Measurements from ENCODE around the gene TRAPPC6A. TPM values are rescaled to one million over a fixed set of nuclear protein-coding genes. Genes with fewer than 3 reads are reported as not detected.

The TRAPPC6A gene
- total and polyA plus RNA-seq, 9 of the 15 experiments (the other 6 are each of a cell fraction or from before 2014, with no cell fraction given): 0.82 to 23.6 (median 11.6) TPM

DNA sequence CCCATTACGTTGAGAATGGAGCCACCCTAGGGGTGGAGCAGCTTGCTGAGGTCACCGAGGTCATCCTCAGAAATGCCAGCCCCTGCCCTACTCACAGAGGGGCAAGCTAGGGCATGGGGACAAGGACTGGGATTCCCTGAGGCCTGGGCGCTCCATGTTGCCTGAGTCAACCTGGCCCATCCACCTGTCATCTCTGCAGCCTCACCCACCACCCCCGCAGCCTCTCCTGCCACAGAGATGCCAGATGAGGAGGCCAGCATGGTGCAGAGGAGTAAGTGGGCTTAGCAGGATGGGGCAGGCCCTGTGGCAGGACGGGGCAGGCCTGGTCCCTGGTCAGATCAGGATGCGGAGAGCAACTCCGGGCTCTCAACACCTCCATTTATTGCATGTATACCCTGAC lies 26.7 kb downstream of the TRAPPC6A start:
- POLR2A ChIA-PET: interaction anchor here (0.6 kb wide), 1 partner anchor 649 kb away, joined by 4 read pairs; no protein-coding TSS in a partner anchor
- H3K4me1 ChIP-seq (replicated peaks in 1 of 2; ENCODE audit: control insufficient read depth in 2 of 2, insufficient read depth in 2 of 2, low read length in 2 of 2): peaks cover 15 to 66% of the 10 kb centered on the region in 2 experiments
- H3K9ac ChIP-seq (ENCODE audit: insufficient read depth in 1 of 2, low read depth in 2 of 2, low read length in 2 of 2): no peak overlapping the region; a peak in 1 of 4 replicates
- H3K27me3 ChIP-seq (ENCODE audit: control insufficient read depth in 2 of 2, insufficient read depth in 2 of 2, low read length in 2 of 2): no peaks in the 10 kb centered on the region
- H3K79me2 ChIP-seq (ENCODE audit: control insufficient read depth, insufficient read depth, low read length): no peaks in the 10 kb centered on the region
- peaks cover 8% of the 10 kb centered on the region for H4K20me1 ChIP-seq (replicated peaks; ENCODE audit: control insufficient read depth, insufficient read depth, low read length)
- intact Hi-C loops (cut with micrococcal nuclease) (no loop called here), in situ Hi-C loops (cut with MboI) (no loop called here)
- BruUV-seq (replicated peaks): no TSS peak
- peaks cover 8% of the 10 kb centered on the region; the same call in 1 of the 3 replicates for H3K36me3 ChIP-seq (ENCODE audit: control insufficient read depth, insufficient read depth, low read length)
- no peak overlapping the region for H3K27ac ChIP-seq (ENCODE audit: extremely low read depth, low read depth, low read length)
- ATAC-seq: no peak
- no peak overlapping the region for H3K4me3 ChIP-seq
- 73% methylated on average over 5 of the region's 7 CpGs for WGBS (ENCODE audit: insufficient coverage, low coverage, missing lambda C conversion rate)
- no peaks in the 10 kb centered on the region for H3K9me3 ChIP-seq (replicated peaks; ENCODE audit: control insufficient read depth, insufficient read depth, low read depth, low read length)
- no peak overlapping the region for H3K4me2 ChIP-seq (ENCODE audit: insufficient read depth, low read length)
- FAIRE-seq: no peak
- CTCF ChIA-PET (ENCODE audit: low intra/inter-chr PET ratio): no interaction called here
- no peak overlapping the region for H2AFZ ChIP-seq (ENCODE audit: low read depth, low read length)
- H3K9me1 ChIP-seq (ENCODE audit: control insufficient read depth, insufficient read depth, low read length): peaks cover 5% of the 10 kb centered on the region
- no peak for DNase-seq (ENCODE audit: extremely low read depth in 1 of 4, low spot score in 3 of 4)
- TF ChIP-seq KDM5B (IDR thresholded peaks at IDR 0.05; ENCODE audit: insufficient replicate concordance, low read depth, low read length) (no peak), ELF4 (CRISPR knock-in tag; IDR thresholded peaks at IDR 0.05) (no peak), ZKSCAN8 (CRISPR knock-in tag; IDR thresholded peaks at IDR 0.05) (no peak), PML (IDR thresholded peaks at IDR 0.05; ENCODE audit: low read length) (no peak), ELF1 (tag; IDR thresholded peaks at IDR 0.05) (no peak), RBM22 (IDR thresholded peaks at IDR 0.05; ENCODE audit: low read depth, low read length, poor library complexity, severe bottlenecking) (no peak), ZNF696 (CRISPR knock-in tag; conservative IDR thresholded peaks at IDR 0.05) (no peak), ZNF384 (IDR thresholded peaks at IDR 0.05; ENCODE audit: low read depth, low read length) (no peak), XRCC5 (IDR thresholded peaks at IDR 0.05; ENCODE audit: low read depth, low read length) (no peak), KLF13 (tag; IDR thresholded peaks at IDR 0.05; ENCODE audit: borderline replicate concordance, low read depth) (no peak), ATF1 (CRISPR knock-in tag; IDR thresholded peaks at IDR 0.05) (no peak), ATF1 (tag; IDR thresholded peaks at IDR 0.05) (no peak), SMAD1 (IDR thresholded peaks at IDR 0.05; ENCODE audit: low read depth, low read length, partially characterized antibody) (no peak)
- TF ChIP-seq, protein P1, sequence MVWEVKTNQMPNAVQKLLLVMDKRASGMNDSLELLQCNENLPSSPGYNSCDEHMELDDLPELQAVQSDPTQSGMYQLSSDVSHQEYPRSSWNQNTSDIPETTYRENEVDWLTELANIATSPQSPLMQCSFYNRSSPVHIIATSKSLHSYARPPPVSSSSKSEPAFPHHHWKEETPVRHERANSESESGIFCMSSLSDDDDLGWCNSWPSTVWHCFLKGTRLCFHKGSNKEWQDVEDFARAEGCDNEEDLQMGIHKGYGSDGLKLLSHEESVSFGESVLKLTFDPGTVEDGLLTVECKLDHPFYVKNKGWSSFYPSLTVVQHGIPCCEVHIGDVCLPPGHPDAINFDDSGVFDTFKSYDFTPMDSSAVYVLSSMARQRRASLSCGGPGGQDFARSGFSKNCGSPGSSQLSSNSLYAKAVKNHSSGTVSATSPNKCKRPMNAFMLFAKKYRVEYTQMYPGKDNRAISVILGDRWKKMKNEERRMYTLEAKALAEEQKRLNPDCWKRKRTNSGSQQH (CRISPR knock-in tag; IDR thresholded peaks at IDR 0.05): no peak
- TF ChIP-seq, protein P2, sequence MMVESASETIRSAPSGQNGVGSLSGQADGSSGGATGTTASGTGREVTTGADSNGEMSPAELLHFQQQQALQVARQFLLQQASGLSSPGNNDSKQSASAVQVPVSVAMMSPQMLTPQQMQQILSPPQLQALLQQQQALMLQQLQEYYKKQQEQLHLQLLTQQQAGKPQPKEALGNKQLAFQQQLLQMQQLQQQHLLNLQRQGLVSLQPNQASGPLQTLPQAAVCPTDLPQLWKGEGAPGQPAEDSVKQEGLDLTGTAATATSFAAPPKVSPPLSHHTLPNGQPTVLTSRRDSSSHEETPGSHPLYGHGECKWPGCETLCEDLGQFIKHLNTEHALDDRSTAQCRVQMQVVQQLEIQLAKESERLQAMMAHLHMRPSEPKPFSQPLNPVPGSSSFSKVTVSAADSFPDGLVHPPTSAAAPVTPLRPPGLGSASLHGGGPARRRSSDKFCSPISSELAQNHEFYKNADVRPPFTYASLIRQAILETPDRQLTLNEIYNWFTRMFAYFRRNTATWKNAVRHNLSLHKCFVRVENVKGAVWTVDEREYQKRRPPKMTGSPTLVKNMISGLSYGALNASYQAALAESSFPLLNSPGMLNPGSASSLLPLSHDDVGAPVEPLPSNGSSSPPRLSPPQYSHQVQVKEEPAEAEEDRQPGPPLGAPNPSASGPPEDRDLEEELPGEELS (CRISPR knock-in tag; IDR thresholded peaks at IDR 0.05; ENCODE audit: borderline replicate concordance): no peak
- TF ChIP-seq, protein P3, sequence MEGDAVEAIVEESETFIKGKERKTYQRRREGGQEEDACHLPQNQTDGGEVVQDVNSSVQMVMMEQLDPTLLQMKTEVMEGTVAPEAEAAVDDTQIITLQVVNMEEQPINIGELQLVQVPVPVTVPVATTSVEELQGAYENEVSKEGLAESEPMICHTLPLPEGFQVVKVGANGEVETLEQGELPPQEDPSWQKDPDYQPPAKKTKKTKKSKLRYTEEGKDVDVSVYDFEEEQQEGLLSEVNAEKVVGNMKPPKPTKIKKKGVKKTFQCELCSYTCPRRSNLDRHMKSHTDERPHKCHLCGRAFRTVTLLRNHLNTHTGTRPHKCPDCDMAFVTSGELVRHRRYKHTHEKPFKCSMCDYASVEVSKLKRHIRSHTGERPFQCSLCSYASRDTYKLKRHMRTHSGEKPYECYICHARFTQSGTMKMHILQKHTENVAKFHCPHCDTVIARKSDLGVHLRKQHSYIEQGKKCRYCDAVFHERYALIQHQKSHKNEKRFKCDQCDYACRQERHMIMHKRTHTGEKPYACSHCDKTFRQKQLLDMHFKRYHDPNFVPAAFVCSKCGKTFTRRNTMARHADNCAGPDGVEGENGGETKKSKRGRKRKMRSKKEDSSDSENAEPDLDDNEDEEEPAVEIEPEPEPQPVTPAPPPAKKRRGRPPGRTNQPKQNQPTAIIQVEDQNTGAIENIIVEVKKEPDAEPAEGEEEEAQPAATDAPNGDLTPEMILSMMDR (IDR thresholded peaks at IDR 0.05 in 2 of 3, conservative IDR thresholded peaks at IDR 0.05 in 1 of 3; ENCODE audit: insufficient read depth in 2 of 3, low read depth in 1 of 3, low read length in 3 of 3): no peak

Measured in K562 (cell line).